Lower leg skin (tissue), 4 donors: ENCODE data around the gene EDA2R. TPM values are rescaled to one million over a fixed set of nuclear protein-coding genes. Genes with fewer than 3 reads are reported as not detected.

Experiments used
- DNase-seq, 2 donors: peaks; one replicate each; pipeline ENCODE4 v3.0.0-alpha.2; 2019; ENCODE audit warnings: low spot score in 2 of 2
- H3K4me3 ChIP-seq: fragments of 200-600 bp; sonication (generic); 2 replicates; pipeline ENCODE4 v1.5.1; 2017; ENCODE audit warnings: mild to moderate bottlenecking, low read depth; ENCODE audit not compliant: poor library complexity, severe bottlenecking
- POLR2A ChIP-seq, 2 donors: fragments of 450-650 bp; IDR thresholded peaks; one replicate each; pipeline ENCODE4 v1.6.1; 2016 to 2017; ENCODE audit warnings: antibody characterized with exemption in 2 of 2, mild to moderate bottlenecking in 1 of 2, moderate library complexity in 1 of 2
- WGBS, 2 donors: methylation state at CpG; one replicate each; pipeline ENCODE4 v1.1.5; 2018; 5-methylcytosine and 5-hydroxymethylcytosine counted together
- intact Hi-C: fragments of 100-400 bp; cut with DNase I; formaldehyde crosslinking; loops from one replicate; pipeline ENCODE4 v1.15.0; 2023; ENCODE audit warnings: low total_unique reads
- total RNA-seq, 4 donors: library from RNA; depleted of rRNA; stranded (reverse); fragments of >200 nt; gene quantifications; one replicate each; pipeline ENCODE4 v1.1.0, GENCODE V29; 2016
- TF ChIP-seq, protein P1 (sequence below), 3 donors: fragments of 450-650 bp; IDR thresholded peaks; one replicate each; pipeline ENCODE4 v1.5.1; 2016; ENCODE audit warnings: antibody characterized with exemption in 3 of 3, mild to moderate bottlenecking in 3 of 3, moderate library complexity in 2 of 3

EDA2R gene
- total RNA-seq, 4 donors from 2014 or later: 0.21 to 0.97 (median 0.60) TPM

DNA sequence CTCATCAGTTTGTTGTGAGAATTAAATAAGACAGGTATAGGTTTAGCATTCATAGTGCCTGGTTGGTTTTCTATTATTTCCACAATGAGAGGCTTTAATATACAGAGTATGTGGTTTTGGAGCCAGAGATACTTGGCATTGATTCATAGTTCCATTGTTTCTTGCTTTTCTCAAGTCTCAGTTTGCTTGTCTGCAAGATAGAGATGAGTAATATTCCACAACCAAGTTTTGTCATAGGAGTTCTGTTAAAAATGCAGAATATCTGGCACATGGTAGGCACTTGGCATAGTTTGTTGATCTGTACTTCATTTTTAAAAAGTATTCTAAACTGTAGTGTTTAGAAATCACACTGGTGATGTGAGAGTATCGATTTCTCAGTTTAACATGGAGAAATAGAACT, 37.5 kb upstream of the EDA2R start:
- no peak for TF ChIP-seq POLR2A (IDR thresholded peaks at IDR 0.05)
- TF ChIP-seq, protein P1, sequence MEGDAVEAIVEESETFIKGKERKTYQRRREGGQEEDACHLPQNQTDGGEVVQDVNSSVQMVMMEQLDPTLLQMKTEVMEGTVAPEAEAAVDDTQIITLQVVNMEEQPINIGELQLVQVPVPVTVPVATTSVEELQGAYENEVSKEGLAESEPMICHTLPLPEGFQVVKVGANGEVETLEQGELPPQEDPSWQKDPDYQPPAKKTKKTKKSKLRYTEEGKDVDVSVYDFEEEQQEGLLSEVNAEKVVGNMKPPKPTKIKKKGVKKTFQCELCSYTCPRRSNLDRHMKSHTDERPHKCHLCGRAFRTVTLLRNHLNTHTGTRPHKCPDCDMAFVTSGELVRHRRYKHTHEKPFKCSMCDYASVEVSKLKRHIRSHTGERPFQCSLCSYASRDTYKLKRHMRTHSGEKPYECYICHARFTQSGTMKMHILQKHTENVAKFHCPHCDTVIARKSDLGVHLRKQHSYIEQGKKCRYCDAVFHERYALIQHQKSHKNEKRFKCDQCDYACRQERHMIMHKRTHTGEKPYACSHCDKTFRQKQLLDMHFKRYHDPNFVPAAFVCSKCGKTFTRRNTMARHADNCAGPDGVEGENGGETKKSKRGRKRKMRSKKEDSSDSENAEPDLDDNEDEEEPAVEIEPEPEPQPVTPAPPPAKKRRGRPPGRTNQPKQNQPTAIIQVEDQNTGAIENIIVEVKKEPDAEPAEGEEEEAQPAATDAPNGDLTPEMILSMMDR (IDR thresholded peaks at IDR 0.05): no peak
- H3K4me3 ChIP-seq: no peak overlapping the region
- DNase-seq: no peak
- intact Hi-C loops: no loop called here
- WGBS, 2 donors: 42 to 48% methylated on average over 1 of the region's 1 CpG

DNA sequence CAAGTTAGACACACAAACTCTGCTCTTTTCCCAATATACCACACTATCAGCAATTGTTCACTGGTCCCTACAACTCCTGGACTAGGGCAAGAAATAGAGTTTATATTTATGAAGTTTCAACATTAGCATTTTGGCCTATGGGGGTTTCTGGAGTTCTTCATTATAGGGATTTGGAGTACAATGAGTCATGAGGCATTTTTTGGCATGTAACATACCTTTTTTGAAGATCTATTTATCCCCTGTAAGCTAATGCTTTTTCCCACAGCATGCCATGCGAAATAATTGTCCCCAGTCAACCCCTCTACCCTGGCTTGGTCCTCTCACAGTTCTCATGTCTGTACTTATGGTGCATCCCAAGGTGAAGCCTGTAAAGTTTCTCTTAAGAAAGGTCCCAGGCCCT, 36.7 kb upstream of the EDA2R start:
- no peak for DNase-seq
- intact Hi-C loops: no loop called here
- no peak overlapping the region for H3K4me3 ChIP-seq
- TF ChIP-seq, protein P1 (IDR thresholded peaks at IDR 0.05): no peak
- TF ChIP-seq POLR2A (IDR thresholded peaks at IDR 0.05): no peak
- 32 to 39% methylated on average over 1 of the region's 1 CpG for WGBS, 2 donors

DNA sequence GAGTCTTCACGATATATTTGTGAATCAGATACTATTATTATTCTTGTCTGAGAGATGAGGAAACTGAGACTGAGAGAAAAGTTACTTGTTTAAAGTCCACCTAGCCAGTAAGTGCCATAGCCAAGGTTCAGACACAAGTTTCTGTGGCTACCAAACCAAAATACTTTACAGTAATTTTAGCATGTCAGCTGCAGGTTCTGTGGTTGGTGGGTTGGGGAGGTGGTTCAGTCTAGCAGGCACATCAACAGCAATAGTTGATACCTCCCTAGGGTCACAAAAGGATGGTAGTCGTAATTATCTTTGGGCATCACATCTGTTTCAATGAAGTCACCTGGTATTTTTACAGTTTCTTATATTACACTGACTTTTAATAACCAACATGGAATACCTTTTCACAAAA, 35.6 kb upstream of the EDA2R start:
- no peak for TF ChIP-seq POLR2A (IDR thresholded peaks at IDR 0.05)
- 65 to 85% methylated on average over 2 of the region's 2 CpGs for WGBS, 2 donors
- DNase-seq: no peak
- no peak overlapping the region for H3K4me3 ChIP-seq
- intact Hi-C loops: no loop called here

DNA sequence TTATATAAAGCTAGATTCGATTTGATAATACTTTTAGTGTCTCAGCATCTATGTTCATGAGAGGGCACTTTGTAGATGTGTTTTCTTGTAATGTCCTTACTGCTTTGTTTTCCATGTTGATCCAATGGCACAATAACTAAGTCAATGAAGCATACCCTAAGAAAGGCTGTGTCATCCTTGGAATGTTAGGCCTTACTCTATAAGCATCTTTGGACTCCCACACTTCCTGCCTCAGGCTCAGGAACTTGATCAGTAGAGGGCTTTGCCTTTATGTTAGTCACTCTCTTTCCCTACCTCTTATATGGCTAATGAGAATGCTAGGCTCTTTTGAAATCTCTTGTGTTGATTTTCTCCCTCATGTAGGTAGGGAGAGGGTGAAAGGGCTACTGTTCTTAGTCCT, 33.2 kb upstream of the EDA2R start:
- no peak for TF ChIP-seq POLR2A (IDR thresholded peaks at IDR 0.05)
- TF ChIP-seq, protein P1 (IDR thresholded peaks at IDR 0.05): no peak
- intact Hi-C loops: no loop called here
- no peak for DNase-seq
- H3K4me3 ChIP-seq: no peak overlapping the region
- WGBS, 2 donors: 59 to 88% methylated on average over 1 of the region's 1 CpG

DNA sequence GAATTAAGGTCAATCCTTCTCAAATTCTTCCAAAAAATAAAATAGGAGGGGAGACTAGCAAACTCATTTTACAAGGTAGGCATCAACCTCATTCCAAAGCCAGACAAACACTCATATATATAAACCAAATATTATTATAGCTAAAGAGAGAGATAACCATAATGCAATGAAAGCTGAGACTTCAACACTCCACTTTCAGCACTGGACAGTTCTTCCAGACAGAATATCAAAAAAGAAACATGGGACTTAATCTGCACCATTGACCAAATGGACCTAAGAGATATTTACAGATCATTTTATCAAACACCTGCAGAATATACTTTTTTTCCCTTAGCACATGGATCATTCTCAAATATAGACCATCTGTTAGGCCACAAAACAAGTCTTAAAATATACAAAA, 15.5 kb upstream of the EDA2R start:
- no peak overlapping the region for H3K4me3 ChIP-seq
- no peak for DNase-seq
- TF ChIP-seq POLR2A (IDR thresholded peaks at IDR 0.05): no peak
- TF ChIP-seq, protein P1 (IDR thresholded peaks at IDR 0.05): no peak
- intact Hi-C loops: no loop called here

DNA sequence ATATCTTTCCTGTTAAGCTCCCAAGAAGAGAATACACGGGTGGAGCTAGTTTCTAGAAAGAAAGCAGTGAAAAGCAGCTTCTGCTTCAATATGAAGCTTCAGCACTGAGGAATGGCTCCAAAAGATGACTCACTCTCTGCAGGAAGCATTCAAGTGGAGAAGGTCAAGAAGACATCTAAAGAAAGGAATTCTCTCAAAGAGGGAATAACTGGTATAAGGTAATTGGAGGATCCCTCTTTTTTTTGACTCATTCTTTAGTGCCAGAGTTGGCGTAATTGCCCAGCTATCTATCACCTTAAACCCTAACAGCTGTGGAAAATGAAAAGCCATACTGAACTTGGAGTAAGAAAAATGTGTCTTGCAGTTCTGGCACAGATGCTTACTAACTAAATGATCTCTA, 3.5 kb downstream of the EDA2R start:
- 31 to 44% methylated on average over 2 of the region's 2 CpGs for WGBS, 2 donors
- TF ChIP-seq POLR2A (IDR thresholded peaks at IDR 0.05): no peak
- TF ChIP-seq, protein P1 (IDR thresholded peaks at IDR 0.05): no peak
- DNase-seq: peak in 1 of 2 donors; percentile 14
- no peak overlapping the region for H3K4me3 ChIP-seq
- intact Hi-C loops: no loop called here
